ENCODE measurements around the gene CYBA. TPM values are rescaled to one million over a fixed set of nuclear protein-coding genes. Genes with fewer than 3 reads are reported as not detected.

Gene CYBA
- total and polyA plus RNA-seq, 2 of the 13 experiments (the other 11 are each of a cell fraction or from before 2014, with no cell fraction given) = 196 to 250 TPM

DNA sequence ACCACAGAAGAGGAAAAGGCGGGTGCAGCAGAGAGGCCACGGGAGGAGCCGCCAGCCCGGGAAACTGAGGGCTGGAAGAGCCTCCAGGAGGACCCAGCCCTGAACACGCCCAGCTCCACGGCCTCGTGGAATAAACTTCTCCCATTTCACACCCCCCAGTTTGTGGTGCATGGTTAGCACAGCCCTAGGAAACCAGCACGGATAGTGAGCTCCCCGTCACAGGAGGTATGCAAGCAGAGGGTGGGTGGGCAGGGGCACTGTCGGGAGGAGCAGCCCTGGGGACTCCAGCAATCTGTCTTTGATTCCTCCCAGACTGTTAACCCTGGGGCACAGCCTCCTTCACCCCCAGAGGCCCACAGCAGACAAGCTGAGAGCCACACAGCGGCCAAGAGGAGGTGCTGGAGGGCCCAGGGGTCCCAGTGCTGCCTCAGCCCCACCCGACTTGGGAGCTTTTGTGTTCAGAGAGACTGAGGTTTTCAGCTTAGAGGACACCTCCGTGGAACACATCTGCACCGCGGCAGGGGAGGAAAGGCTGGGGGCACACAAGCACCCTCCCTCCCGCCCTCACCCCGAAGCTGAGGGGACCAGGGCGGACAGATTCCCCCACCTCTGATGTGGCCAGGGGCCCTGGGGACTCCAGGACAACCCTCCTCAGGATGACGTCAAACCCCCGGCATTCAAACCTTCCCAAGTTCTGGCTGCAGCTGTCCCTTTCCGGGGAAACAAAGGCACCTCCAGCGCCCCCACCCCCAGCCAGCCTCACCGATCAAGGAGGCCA is 14.2 kb downstream of the CYBA start:
- Histone ChIP-seq H3K9me3 (ENCODE audit: low read length) (no peaks in the 10 kb centered on the region), H3K27me3 (ENCODE audit: control insufficient read depth in 1 of 2, insufficient read depth in 2 of 2, low read length in 2 of 2) (peaks cover 17 to 39% of the 10 kb centered on the region in 2 experiments; a peak in 4 of 5 replicates), H3K4me3 (replicated peaks in 1 of 3; ENCODE audit: insufficient read depth in 1 of 3, low read depth in 2 of 3, low read length in 3 of 3) (no peak overlapping the region), H3K4me1 (ENCODE audit: insufficient read depth, low read length) (peaks cover 28% of the 10 kb centered on the region), H2AFZ (ENCODE audit: low read length) (no peak overlapping the region), H3K9ac (ENCODE audit: insufficient read depth, low read depth, low read length) (no peak overlapping the region), H3K36me3 (replicated peaks in 1 of 2; ENCODE audit: control insufficient read depth in 1 of 2, insufficient read depth in 2 of 2, low read length in 2 of 2) (peaks cover 6 to 18% of the 10 kb centered on the region in 2 experiments; a peak in 3 of 5 replicates), H3K27ac (ENCODE audit: extremely low read length, insufficient read depth, low read length) (no peak overlapping the region), H3K4me2 (ENCODE audit: low read depth, low read length) (no peak overlapping the region), H3K79me2 (ENCODE audit: insufficient read depth, low read length) (no peaks in the 10 kb centered on the region), H4K20me1 (ENCODE audit: insufficient read depth, low read length) (no peaks in the 10 kb centered on the region)
- DNase-seq (ENCODE audit: low spot score) (no peak), FAIRE-seq (no peak), ATAC-seq (no peak)
- WGBS (ENCODE audit: low lambda C conversion rate) = 59% methylated on average over 14 of the region's 23 CpGs
- TF ChIP-seq, protein P1, sequence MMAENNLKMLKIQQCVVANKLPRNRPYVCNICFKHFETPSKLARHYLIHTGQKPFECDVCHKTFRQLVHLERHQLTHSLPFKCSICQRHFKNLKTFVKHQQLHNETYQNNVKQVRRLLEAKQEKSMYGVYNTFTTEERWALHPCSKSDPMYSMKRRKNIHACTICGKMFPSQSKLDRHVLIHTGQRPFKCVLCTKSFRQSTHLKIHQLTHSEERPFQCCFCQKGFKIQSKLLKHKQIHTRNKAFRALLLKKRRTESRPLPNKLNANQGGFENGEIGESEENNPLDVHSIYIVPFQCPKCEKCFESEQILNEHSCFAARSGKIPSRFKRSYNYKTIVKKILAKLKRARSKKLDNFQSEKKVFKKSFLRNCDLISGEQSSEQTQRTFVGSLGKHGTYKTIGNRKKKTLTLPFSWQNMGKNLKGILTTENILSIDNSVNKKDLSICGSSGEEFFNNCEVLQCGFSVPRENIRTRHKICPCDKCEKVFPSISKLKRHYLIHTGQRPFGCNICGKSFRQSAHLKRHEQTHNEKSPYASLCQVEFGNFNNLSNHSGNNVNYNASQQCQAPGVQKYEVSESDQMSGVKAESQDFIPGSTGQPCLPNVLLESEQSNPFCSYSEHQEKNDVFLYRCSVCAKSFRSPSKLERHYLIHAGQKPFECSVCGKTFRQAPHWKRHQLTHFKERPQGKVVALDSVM (CRISPR knock-in tag; IDR thresholded peaks at IDR 0.05) = no peak
- TF ChIP-seq ZNF564 (CRISPR knock-in tag; IDR thresholded peaks at IDR 0.05) (no peak), ZMYM3 (CRISPR knock-in tag; IDR thresholded peaks at IDR 0.05) (peak; percentile 59; the same call in 1 of the 2 replicates)
- intact Hi-C loops (cut with micrococcal nuclease; ENCODE audit: unreplicated experiment) (no loop called here), in situ Hi-C loops (cut with HindIII; ENCODE audit: extremely low pct_ligation_motif_present, low pct_unique_long_range_greater_than_20kb) (no loop called here)
- BruUV-seq (replicated peaks) = no TSS peak
- ChIA-PET POLR2A (interaction anchor here (1.0 kb wide), 1 partner anchor 14 kb away, joined by 3 read pairs; the partner anchor contains the start of gene CYBA), CTCF (ENCODE audit: low intra/inter-chr PET ratio, low total read pairs) (no interaction called here)

DNA sequence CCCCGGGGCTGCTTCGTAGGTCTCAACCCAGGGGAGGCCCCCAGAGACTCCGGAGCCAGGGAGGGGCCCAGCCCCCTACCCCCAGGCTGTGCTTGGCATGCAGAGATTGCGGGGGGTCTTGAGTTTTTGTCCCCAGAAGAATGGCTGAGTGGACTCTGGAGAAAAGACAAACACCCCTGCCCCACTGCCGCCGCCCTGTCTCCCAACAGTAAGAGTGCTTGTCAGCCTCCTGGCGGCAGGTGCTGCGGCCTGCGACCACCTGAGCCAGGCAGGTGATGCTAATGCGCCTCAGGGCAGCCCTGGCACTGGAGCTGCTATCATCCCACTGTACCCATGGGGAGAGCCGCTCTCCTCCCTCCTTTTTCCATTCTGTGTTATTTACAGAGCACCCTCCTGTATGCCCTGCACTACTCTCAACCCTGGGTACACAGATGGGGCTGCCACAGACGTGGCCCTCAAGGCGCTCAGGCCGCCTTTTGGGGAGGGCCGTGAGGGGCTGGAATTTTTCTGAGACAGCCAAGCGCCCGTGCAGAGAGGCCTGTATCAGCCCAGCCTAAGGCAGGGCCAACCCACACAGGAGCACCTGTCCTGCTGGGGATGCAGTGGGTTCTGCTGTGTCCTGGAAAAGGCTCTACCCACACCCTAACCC is 15.1 kb downstream of the CYBA start:
- Histone ChIP-seq H3K9me3 (ENCODE audit: low read length) (no peaks in the 10 kb centered on the region), H3K27ac (ENCODE audit: extremely low read length, insufficient read depth, low read length) (no peak overlapping the region), H3K4me3 (replicated peaks in 1 of 3; ENCODE audit: insufficient read depth in 1 of 3, low read depth in 2 of 3, low read length in 3 of 3) (no peak overlapping the region), H3K4me2 (ENCODE audit: low read depth, low read length) (no peak overlapping the region), H3K9ac (ENCODE audit: insufficient read depth, low read depth, low read length) (no peak overlapping the region), H3K27me3 (ENCODE audit: control insufficient read depth in 1 of 2, insufficient read depth in 2 of 2, low read length in 2 of 2) (peaks cover 17 to 36% of the 10 kb centered on the region in 2 experiments; a peak in 4 of 5 replicates), H3K4me1 (ENCODE audit: insufficient read depth, low read length) (peaks cover 22% of the 10 kb centered on the region), H4K20me1 (ENCODE audit: insufficient read depth, low read length) (no peaks in the 10 kb centered on the region), H2AFZ (ENCODE audit: low read length) (no peak overlapping the region), H3K36me3 (replicated peaks in 1 of 2; ENCODE audit: control insufficient read depth in 1 of 2, insufficient read depth in 2 of 2, low read length in 2 of 2) (peaks cover 10 to 25% of the 10 kb centered on the region in 2 experiments; a peak in 4 of 5 replicates), H3K79me2 (ENCODE audit: insufficient read depth, low read length) (no peaks in the 10 kb centered on the region)
- POLR2A ChIA-PET = no interaction called here
- intact Hi-C loops (cut with micrococcal nuclease; ENCODE audit: unreplicated experiment) (no loop called here), in situ Hi-C loops (cut with HindIII; ENCODE audit: extremely low pct_ligation_motif_present, low pct_unique_long_range_greater_than_20kb) (no loop called here)
- CTCF ChIA-PET (ENCODE audit: low intra/inter-chr PET ratio, low total read pairs) = no interaction called here
- ATAC-seq (no peak), DNase-seq (ENCODE audit: low spot score) (no peak), FAIRE-seq (no peak)
- no TSS peak for BruUV-seq (replicated peaks)
- 82% methylated on average over 7 of the region's 17 CpGs for WGBS (ENCODE audit: low lambda C conversion rate)
- TF ChIP-seq, protein P2, sequence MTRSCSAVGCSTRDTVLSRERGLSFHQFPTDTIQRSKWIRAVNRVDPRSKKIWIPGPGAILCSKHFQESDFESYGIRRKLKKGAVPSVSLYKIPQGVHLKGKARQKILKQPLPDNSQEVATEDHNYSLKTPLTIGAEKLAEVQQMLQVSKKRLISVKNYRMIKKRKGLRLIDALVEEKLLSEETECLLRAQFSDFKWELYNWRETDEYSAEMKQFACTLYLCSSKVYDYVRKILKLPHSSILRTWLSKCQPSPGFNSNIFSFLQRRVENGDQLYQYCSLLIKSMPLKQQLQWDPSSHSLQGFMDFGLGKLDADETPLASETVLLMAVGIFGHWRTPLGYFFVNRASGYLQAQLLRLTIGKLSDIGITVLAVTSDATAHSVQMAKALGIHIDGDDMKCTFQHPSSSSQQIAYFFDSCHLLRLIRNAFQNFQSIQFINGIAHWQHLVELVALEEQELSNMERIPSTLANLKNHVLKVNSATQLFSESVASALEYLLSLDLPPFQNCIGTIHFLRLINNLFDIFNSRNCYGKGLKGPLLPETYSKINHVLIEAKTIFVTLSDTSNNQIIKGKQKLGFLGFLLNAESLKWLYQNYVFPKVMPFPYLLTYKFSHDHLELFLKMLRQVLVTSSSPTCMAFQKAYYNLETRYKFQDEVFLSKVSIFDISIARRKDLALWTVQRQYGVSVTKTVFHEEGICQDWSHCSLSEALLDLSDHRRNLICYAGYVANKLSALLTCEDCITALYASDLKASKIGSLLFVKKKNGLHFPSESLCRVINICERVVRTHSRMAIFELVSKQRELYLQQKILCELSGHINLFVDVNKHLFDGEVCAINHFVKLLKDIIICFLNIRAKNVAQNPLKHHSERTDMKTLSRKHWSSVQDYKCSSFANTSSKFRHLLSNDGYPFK (CRISPR knock-in tag; IDR thresholded peaks at IDR 0.05; ENCODE audit: borderline replicate concordance) = no peak
- TF ChIP-seq ZNF33B (CRISPR knock-in tag; IDR thresholded peaks at IDR 0.05) (no peak), SOX13 (IDR thresholded peaks at IDR 0.05) (no peak), SOX13 (CRISPR knock-in tag; conservative IDR thresholded peaks at IDR 0.05 in 1 of 2, IDR thresholded peaks at IDR 0.05 in 1 of 2) (no peak)
- TF ChIP-seq, protein P3, sequence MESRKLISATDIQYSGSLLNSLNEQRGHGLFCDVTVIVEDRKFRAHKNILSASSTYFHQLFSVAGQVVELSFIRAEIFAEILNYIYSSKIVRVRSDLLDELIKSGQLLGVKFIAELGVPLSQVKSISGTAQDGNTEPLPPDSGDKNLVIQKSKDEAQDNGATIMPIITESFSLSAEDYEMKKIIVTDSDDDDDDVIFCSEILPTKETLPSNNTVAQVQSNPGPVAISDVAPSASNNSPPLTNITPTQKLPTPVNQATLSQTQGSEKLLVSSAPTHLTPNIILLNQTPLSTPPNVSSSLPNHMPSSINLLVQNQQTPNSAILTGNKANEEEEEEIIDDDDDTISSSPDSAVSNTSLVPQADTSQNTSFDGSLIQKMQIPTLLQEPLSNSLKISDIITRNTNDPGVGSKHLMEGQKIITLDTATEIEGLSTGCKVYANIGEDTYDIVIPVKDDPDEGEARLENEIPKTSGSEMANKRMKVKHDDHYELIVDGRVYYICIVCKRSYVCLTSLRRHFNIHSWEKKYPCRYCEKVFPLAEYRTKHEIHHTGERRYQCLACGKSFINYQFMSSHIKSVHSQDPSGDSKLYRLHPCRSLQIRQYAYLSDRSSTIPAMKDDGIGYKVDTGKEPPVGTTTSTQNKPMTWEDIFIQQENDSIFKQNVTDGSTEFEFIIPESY (CRISPR knock-in tag; IDR thresholded peaks at IDR 0.05) = peak; percentile 17; the same call in 1 of the 2 replicates
